Right renal cortex interstitium (tissue), 3 donors: Measurements from ENCODE around the gene LYZL4. TPM values are rescaled to one million over a fixed set of nuclear protein-coding genes. Genes with fewer than 3 reads are reported as not detected.

Experiments used
- DNase-seq, 3 donors: peaks; one replicate each; pipeline ENCODE4 v3.0.0-alpha.2; 2013; ENCODE audit warnings: low read depth in 3 of 3, low spot score in 2 of 3
- polyA plus RNA-seq, 3 donors: library from polyadenylated mRNA; unstranded; fragments of 120-200 nt; gene quantifications; one replicate each; pipeline ENCODE4 v1.2.1, GENCODE V29; 2013; ENCODE audit not compliant: insufficient read length in 3 of 3

LYZL4 gene
- polyA plus RNA-seq, 3 donors, result not detected

DNA sequence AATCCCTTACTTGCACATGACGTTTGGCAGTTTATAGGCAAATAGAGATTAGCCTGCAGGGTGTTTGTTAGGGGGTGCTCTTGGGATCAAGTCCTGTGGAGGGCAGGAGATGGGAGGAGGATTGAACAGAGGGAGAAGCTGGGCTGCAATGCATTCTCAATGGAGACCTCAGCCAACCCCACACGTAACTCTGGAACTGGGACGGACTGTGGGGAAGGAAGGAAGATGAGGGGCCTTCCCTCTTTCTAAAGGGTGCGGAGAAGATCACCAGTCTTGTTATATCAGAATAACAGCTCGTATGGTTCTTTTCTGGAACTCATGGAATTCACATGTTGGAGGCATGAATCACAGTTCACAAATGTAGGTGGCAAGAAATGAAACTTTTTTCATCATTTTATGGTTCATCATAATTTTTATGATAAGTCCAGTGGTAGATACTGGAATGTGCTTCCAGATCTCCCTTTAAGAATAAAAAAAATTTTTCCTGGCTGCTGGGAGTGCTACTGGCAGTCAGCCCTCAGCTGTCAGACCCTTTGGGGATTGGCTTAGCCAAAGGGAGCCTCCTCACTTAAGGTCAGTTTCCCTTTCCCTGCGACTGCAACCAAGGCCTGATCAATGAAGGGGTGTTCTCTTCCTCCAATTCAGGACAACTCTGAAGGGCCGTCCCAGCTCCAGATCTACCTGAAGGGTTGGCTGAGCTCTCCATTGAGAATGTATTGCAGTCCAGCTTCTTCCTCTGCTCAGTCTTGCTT, 20.5 kb upstream of the LYZL4 start:
- no peak for DNase-seq

DNA sequence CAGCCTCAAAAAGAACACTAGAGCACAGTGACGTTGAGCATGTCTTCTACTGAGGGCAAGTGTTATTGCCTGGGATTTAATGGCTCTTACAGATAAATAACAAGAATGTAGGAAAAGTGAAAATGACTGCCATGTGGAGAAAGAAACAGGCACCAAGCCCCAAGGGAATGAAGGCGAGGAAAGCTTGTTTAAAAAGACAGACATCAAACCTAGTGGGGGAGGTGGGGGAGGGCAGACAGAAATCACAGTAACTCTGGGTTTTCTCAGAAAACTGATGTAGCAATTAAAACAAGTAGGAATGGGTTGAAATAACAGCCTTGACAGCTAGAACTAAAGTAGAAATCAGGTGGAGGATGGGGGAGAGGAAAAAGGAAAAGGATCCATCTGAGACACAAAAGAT, 18.4 kb upstream of the LYZL4 start:
- no peak for DNase-seq

DNA sequence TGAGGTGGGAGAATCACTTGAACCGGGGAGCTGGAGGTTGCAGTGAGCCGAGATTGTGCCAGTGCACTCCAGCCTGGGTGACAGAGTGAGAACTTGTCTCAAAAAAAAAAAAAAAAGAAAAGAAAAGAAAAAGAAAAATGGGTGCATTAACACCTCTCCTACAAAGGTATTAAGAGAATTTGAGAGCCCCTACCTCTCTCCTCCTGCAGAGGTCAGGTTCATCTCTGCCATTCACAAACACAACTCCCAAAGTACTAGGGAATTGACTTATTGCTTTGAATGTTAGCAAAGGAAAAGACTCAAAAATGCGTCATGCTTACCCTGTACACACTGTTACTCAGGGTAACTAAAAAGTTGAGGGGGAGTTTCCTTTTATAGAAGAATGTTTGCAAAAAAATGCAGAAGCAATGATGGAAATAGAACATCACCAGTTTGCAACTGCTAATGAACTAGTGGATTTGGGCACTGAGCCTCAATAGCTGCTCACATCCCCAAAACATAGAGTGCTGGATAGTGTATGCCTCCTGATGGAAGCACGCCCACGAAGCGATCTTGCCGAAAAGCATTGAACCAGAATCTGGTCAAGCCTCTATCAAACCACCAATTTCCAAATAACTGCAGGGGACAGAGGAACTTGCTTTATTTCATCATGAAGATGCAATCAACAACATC, 15.5 kb upstream of the LYZL4 start:
- DNase-seq, result no peak

DNA sequence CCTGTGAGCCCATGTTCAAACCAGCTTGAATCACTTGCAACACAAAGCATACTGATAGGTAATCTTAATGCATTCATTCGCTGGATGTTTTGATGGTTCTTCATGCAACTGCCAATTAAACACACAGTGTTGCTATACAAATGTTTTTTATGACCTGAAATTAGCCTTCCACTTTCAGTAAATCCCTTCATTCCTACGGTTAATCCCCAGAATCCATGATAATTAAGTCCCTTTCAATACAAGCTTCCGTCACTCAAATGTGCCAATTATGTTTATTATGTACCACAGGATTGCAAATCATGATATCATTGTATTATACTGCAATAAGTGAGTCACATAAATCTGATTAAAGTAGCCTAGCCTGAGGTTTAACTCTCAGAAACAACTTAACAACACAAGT, 14.5 kb upstream of the LYZL4 start:
- DNase-seq, result no peak

DNA sequence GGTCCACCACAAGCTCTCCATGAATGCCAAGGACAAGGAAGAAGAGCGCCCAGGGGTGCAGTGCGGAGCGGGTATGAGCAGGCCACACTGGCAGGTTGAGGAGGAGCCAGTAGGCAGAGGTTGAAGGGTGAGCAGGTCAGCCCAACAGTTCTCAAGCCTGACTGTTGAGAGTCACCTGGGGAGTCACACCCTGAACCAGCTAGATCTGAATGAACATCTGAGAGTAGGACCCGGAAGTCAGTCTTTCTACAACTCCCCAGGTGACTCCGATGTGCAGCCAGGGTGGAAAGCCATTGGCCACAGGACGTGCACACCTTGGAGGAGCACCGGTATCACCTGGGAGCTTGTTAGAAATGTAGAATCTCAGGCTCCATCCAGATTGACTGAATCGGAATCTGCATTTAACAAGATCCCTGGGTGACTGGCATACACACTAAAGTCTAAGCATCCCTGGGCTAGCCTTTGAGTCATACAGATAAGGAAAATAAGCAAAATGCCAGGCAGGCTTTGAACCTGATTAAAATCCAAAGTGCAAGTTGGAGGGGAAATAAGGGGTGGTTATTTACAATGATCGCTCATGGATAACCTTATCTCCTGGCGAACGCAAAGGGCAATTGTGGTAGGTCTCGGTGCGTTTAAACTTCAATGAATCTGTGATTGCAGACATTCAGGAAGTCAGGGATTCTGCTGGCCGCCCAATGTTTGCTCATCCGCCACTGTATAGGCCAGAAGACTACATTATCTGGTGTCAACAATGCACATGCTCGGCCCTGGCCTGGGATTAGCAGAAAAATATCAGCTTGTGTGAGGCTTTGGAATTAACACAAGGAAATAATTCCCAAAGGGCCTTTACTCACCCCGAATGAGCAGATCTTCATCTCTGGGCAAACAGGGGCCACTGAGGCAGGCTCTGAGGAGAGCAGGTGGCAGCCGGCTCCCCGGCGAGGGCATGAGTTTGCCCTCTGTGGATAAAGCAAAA, 11.7 kb upstream of the LYZL4 start:
- no peak for DNase-seq

DNA sequence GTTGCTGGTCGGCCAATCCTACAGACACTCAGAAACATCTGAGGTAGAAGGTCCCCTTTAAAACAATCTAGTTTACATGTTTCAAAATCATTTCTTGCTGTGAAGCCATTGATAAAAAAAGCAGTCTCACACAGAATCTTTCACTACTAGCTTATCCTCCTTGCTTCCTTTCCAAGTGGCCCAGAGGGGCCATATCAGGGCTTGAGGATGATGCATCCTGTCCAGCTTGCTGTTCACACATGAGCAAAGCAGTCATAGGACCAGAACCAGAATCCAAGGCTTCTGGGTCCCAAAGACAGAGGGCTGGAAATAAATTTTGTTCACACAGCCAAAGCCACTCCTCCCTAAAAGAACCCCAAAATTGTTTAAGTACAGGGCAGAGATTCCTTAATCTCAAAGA, 9.2 kb upstream of the LYZL4 start:
- no peak for DNase-seq

DNA sequence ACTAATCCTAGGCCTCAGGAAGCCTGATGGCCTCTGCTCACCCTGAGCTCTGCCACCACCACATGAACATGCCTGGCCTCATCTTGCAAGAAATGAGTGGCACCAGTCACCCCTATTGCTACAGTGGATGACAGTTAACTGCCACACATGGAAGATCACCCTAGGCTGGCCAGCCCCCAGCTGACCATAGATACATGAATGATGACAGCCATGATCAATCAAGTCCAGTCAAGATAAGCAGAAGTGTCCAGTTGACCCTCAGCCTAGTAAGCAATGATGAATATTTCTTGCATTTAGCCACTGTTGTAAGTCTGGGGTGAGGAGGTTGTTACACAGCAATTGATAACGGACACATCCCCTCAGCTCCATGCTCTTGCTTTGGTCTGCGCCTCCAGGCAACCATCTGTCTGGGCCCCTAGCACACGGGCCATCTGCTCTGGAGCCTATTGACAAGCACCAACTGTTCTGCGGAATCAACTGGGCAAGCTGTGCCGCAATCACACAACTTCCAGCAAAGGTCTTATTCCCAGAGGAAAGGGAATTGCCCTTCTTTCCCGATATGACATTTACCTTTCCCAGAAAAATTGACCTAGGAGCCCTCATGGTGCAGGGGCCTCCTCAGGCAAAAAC, 2.2 kb upstream of the LYZL4 start:
- no peak for DNase-seq

DNA sequence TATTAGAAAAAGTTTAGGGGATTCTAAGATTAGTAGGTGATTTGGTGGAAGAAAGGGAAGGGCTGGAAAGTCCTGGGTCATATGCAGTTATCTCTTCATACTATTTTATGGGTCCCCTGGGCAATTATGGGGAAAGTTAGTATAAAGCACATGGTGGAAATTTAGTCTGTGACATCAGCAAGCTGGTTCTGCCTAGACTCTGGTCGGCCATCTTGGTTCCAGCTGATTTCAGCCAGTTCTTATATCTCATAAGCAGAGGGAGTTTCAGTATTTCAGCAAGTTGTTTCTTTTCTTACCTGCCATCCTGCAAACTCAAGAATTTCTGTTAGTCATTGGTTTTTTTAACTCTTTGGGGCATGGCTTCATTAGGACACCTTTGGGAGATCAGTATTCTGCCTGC, 1.0 kb upstream of the LYZL4 start:
- DNase-seq, result no peak

DNA sequence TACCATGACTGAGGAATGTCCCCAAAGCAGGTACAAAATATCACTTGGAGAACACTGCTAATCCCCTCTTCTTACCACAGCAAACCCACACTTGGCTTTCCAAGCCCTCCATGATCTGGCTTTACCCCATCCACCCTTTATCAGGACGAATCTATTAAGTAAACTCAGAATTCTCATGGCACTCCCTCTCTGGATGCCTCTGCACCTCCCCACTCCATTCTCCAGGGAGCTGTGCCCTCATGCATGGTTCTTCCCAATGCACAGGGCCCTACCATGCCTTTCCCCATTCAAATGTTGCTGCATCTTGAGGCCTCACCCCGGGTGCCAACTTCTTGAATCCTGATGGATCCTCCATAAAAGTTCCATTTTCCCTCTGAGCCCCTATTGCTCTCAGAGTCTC, 2.3 kb downstream of the LYZL4 start:
- no peak for DNase-seq

DNA sequence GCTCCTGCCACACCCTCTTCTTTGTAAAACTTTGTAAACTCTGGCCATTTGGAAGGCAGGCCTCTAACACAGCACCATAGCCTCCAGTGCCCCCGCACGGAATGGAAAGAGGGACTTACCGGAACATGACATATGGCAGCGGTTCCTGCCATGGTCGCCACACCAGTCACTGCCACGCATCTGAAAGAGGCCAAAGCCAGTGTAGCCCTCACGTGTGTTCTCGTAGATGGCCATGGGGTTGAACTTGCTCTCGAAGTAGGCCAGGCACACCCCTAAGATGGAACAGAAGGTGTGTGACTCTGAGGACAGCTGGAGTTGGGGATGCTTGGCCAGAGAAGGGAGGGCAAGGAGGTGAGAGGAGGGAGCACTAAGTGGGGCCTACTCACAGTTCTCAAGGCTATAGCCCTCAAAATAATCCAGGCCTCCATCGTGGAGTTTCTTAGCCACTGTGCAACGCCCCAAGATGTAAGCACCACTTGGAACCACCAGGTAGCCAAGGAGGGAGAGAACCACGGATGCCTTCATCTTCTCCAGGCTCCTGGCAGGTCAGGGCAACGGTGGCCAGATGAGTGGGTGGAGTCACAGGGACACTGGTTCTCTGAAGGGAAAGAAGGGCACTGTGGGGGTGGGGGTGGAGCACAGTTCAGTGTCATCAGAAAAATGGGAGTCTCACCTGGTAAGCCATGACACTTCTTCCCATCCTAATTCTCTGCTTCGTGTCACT, 3.5 kb downstream of the LYZL4 start:
- DNase-seq, result no peak

DNA sequence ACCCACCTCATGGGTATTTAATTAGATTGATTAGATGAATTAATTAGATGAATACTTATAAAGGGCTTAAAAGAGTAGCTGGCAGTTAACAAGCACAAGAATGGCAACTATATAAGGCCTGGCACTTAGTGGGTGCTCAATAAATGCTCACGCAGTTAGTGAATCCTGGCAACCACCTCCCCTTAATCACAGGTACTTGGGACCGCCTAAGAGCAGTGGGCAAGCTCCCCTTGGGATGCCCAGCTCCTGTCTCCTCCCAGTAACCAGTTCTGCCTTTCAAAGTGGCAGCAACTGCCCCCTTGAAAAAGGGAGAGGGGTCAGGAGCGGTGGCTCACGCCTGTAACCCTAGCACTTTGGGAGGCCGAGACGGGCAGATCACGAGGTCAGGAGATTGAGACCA, 4.6 kb downstream of the LYZL4 start:
- no peak for DNase-seq

DNA sequence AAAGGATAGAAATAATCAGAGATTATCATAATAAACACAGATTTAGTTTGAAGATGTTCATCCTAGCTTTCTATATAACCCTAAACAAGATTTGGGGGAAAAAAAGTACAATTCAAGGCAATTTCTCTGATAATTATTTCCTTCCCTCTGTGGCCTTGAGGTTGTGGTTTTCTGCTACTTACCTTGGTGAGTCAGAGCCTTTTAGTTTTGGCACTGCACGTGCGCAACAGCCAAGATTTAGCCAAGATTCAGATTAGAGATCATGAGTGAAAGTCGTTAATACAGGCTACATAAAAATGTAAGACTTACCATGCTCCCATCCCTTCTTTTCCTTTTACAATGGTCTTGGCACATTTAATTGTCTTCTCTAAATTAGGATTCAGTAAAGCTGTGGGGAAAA, 6.7 kb downstream of the LYZL4 start:
- DNase-seq, result no peak

DNA sequence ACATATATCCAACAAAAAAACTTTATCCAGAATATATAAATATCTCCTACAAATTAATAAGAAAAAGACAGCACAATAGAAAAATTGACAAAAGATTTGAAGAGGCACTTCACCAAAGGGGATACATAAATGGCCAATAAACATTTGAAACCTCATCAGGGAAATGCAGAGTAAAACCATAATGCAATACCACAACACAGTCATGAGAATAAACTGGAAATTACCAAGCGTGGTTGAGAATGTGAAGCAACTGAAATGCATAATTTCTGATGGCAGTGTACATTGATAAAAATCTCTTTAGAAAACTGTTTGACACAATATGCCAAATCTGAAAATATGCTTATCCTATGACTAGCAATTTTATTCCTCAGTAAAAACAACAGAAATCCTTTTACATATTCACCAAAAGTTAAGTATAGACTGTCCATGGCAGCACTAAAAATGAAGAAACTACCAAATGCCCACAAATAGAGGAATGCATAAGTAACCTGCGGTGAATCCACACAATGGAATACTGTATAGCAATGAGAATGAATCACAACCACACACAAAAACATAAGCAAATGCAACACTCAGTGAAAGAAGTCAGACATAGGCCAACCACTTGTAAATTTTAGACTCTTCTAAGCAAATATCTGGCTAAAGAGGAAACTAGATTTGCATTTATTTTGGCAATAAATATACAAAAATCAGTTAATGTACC, 7.9 kb downstream of the LYZL4 start:
- no peak for DNase-seq

DNA sequence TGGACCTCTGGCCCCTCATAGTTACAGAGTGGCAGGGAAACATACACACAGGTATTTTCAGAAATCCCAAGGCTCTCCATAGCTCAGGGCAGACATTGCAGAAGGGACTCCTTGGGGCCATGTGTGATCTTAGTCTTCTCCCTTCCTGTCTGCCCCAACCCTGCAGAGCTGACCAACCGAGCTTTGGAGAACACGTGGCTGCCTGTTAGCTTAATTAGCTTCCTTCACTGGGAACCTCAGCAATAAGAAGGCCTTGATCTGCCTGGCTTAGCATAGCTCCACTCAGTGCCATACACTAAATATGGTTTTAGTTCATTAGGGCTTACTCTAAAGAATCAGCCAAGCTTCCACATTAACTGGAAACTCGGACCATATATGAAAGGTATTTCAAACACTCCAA, 12.3 kb downstream of the LYZL4 start:
- no peak for DNase-seq

DNA sequence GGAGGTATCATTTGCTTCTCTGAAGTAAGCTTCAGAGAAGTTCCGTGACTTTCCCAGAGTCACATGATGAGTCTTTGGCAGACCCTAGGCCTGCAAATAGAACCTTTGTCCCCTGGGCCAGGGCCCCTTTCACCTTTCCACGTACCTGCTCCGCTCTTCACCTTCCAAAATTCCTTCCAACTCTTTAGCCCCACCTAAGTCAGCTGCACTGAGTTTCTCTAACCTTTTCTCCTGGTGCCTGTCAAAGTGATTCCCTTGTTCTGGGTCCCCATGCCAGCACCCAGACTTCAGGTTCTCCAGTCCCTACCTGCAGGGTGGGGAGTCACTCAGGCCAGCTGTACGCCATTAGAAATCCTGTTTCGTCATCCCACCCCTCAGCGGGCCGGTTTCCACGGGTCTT, 12.8 kb downstream of the LYZL4 start:
- DNase-seq, result no peak

DNA sequence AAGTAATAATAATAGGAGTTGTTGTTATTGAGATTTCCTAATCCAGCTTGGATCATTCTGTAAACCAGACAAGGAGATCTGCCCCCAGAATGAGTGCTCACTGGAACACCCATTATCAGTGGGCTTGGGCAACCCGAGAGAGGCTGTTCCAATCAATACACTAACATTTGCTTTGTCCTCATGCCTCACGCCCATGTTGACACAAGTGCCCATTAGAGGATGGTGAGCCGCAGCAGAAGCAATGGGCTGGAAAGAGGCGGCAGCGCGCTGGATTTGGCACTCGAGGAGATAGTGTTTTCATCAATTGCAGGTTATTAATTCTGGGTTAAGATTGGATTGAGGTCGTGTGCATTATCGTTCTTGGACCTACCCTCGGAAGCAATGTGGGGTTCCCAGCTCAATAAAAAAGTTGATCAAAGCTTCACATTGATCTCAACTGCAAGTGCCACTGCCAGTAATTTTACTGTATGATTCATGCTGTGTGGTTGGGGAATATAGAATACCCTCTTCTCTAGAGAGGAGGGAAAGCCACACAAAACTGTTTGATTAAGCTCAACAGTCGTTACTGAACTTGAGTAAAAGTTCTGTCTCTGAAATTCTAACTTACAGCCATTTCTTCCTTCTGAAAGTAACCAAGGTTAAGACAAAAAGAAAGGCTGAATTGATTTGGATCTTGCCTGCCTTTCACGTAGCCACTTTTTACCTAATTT, 15.7 kb downstream of the LYZL4 start:
- no peak for DNase-seq

DNA sequence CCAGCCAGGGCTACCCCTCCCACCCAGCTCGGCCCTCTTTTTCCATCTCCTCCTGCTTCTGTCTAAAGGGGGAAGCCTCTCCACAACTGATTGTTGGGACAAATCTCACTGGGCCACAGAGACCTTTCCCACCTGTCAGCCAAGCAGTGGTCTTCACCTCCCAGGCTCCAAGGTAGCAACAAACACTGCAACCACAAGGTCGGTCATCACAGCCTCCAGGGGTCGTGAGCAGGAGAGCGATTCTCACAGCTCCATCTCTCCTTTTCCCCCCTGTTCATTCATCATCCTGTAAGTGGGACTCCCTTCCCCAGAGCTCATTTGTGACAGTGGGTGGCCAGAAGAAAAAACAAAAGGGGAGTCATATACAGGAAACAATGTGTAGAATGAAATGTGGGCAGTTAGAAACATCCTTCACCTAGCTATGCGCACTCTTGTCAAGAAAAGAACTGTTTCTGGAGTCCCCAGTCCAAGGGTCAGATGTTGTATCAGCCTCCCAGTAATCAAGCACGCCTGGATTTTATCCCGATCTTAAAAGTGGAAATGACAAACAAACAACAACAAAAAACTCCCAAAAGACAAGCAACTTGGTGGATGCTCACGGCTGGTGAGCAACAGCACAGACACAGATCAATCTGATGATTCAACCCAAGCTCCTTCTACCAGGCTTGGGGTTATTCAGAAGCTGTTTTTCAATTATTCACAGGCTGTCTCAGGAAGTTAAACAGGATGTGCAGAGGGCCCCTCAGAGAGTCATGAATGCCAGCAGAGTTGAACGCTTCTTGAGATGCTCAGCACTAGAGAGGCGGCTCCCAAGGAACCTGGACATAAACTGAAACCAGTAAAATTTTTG, 22.4 kb downstream of the LYZL4 start:
- no peak for DNase-seq

DNA sequence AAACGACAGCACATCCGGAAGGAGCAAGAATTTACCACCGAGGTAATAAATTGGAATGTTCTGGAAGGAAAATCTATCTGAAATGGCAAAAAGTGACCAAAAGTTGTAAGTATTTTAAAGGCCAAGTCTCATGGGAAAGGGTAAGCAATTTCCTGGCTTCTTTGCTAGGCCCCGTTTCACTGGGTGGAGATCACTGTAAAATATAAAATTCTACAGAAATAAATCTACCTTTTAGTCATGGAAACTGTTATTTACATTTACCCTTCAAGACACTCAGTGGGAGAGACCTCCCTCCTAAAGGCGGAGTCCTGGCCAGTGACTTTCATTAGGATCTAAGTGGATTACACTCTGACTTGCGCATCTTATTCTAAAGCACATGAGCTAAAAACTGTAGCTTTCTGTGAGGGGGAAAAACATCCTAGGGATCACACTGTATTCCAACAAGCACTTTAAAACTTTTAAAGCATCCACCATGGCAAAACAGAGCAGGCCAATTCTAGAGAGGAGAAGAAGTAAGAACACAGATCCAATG, 28.8 kb downstream of the LYZL4 start:
- DNase-seq, result no peak
